ENCODE results near the gene CTR9.

Gene CTR9

DNA sequence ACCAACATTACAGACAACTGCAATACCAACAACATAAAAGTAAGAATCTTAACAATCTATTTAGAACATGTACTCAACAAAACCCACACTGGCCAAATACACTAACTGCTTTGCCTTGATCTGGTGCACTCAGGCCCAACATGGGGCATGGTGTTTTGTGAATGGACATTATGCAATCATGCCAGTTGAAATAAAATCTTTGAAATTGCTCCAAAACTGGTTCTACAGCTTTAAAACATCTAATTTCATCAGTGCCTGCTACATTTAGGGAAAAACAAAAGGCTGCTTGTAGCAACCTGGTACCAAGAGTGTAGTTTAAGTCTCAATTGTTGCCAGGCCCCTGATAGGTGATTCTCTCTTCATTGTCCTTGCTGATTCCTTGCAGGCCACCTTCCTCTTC, 3.3 kb upstream of the CTR9 start:
- H3K4me1 ChIP-seq: 0 out of 2 replicates have a peak, but pooled peaks cover 3% of the 10 kb centered on the region
- no peaks in the 10 kb centered on the region for H3K36me3 ChIP-seq
- TF ChIP-seq, protein P1, sequence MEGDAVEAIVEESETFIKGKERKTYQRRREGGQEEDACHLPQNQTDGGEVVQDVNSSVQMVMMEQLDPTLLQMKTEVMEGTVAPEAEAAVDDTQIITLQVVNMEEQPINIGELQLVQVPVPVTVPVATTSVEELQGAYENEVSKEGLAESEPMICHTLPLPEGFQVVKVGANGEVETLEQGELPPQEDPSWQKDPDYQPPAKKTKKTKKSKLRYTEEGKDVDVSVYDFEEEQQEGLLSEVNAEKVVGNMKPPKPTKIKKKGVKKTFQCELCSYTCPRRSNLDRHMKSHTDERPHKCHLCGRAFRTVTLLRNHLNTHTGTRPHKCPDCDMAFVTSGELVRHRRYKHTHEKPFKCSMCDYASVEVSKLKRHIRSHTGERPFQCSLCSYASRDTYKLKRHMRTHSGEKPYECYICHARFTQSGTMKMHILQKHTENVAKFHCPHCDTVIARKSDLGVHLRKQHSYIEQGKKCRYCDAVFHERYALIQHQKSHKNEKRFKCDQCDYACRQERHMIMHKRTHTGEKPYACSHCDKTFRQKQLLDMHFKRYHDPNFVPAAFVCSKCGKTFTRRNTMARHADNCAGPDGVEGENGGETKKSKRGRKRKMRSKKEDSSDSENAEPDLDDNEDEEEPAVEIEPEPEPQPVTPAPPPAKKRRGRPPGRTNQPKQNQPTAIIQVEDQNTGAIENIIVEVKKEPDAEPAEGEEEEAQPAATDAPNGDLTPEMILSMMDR (IDR thresholded peaks at IDR 0.05; ENCODE audit: low read depth, low read length): no peak
- H3K27me3 ChIP-seq: no peaks in the 10 kb centered on the region
- no peak overlapping the region for H3K4me3 ChIP-seq (ENCODE audit: low read depth, low read length)
- no peaks in the 10 kb centered on the region for H3K9me3 ChIP-seq
- DNase-seq: no peak

DNA sequence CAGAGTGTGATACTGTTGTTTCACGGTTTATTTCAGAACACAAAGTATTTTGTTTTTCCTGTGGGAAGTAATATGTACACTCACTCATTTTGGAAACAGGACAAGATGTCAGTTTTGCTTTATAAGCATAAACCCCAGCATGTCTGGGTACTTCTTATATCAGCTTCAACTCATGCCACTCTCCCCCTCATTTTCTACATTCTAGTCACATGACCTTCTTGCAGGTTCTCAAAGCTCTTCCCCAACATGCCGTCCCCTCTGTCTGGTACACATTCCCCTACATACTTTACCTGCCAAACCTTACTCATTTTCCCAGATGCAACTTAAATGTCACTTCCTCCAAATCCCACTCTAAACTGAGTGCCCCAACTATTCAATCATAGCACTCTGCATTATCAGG, 1.6 kb upstream of the CTR9 start:
- no peaks in the 10 kb centered on the region for H3K4me1 ChIP-seq
- H3K36me3 ChIP-seq: no peaks in the 10 kb centered on the region
- H3K9me3 ChIP-seq: no peaks in the 10 kb centered on the region
- TF ChIP-seq, protein P1 (IDR thresholded peaks at IDR 0.05; ENCODE audit: low read depth, low read length): no peak
- DNase-seq: no peak
- no peak overlapping the region for H3K4me3 ChIP-seq (ENCODE audit: low read depth, low read length)
- no peaks in the 10 kb centered on the region for H3K27me3 ChIP-seq

DNA sequence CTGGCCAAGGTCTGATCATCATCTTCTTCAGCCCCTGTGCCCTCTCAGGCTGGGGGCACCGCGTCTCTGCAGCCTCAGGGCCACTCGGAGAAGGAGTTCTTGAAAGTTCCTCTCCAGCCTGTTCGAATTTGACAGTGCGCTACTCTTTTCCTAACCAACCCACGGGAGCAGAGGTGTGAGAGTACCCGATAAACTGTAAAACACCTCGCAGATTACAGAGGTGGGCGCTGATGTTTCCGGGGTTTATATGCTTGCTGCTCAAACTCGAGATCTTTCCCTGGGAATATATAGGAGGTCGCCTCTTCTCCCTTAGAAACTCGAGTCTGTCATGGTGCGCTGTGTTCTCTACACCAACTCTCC, 515 bp downstream of the CTR9 start:
- no peak for DNase-seq
- Histone ChIP-seq H3K27me3 (no peaks in the 10 kb centered on the region), H3K4me3 (ENCODE audit: low read depth, low read length) (peak overlapping the region; percentile 94), H3K36me3 (peaks cover 3% of the 10 kb centered on the region; the same call in 1 of the 2 replicates), H3K9me3 (no peaks in the 10 kb centered on the region), H3K4me1 (no peaks in the 10 kb centered on the region)
- TF ChIP-seq, protein P1 (IDR thresholded peaks at IDR 0.05; ENCODE audit: low read depth, low read length): no peak

DNA sequence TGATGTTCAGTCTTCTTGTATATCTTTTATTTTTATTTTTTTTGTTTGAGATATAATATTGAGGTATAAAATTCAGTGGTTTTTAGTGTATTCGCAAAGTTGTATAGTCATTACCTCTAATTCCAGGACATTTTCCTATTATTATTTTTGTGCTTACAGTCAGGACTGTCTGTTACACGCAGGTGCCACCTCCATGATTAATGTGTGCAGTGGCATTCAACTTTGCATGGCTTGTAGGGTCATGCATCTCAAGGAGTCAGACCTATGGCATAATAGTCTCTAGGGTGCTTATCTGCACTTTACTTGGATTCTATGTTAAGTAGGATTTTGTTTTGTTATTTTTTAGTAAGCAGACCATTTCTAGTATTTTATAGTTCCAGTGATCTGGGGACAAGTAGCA, 1.0 kb downstream of the CTR9 start:
- Histone ChIP-seq H3K4me1 (no peaks in the 10 kb centered on the region), H3K36me3 (peaks cover 3% of the 10 kb centered on the region; the same call in 1 of the 2 replicates), H3K9me3 (no peaks in the 10 kb centered on the region), H3K27me3 (no peaks in the 10 kb centered on the region), H3K4me3 (ENCODE audit: low read depth, low read length) (peak overlapping the region; percentile 94)
- no peak for DNase-seq
- TF ChIP-seq, protein P1 (IDR thresholded peaks at IDR 0.05; ENCODE audit: low read depth, low read length): no peak

DNA sequence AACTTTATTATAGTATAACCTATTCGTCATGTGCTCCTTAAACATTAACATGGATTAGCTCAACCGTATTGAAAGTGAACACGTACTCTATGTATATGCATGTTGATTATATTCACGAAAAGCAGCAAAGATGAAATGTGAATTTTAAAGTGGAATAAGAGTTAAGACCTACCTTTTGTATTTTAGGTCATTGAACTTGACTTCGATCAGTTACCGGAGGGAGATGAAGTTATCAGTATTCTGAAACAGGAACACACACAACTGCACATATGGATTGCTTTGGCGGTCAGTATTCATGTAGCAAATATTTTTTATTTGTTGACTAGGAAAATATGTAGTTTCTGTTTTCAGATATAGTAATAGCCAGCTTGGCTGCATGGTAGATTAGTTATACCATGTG, 1.4 kb downstream of the CTR9 start:
- Histone ChIP-seq H3K4me1 (no peaks in the 10 kb centered on the region), H3K27me3 (no peaks in the 10 kb centered on the region), H3K9me3 (no peaks in the 10 kb centered on the region), H3K4me3 (ENCODE audit: low read depth, low read length) (peak overlapping the region; percentile 94), H3K36me3 (peaks cover 3% of the 10 kb centered on the region; the same call in 1 of the 2 replicates)
- no peak for DNase-seq
- TF ChIP-seq, protein P1 (IDR thresholded peaks at IDR 0.05; ENCODE audit: low read depth, low read length): no peak

DNA sequence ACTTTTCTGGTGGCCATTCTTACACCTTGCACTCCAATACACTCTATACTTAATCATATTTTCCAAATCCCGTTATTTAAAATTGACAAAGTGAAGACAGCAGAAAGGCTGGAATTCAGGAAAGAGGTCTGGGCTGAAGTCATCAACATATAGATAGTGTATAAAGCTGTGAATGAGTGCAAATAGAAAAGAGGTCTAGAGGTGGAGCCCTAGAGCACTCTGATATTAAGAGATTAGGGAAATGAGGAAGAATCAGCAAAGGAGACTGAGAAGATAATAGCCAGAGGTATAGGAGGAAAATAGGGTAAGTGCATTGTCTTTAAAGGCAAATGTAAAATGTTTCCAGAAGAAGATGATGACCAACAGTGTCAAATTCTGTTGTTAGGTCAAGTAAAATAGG, 7.9 kb downstream of the CTR9 start:
- H3K36me3 ChIP-seq: peaks cover 7% of the 10 kb centered on the region
- TF ChIP-seq, protein P1 (IDR thresholded peaks at IDR 0.05; ENCODE audit: low read depth, low read length): peak; percentile 39
- no peak for DNase-seq
- H3K27me3 ChIP-seq: no peaks in the 10 kb centered on the region
- H3K4me1 ChIP-seq: no peaks in the 10 kb centered on the region
- no peak overlapping the region for H3K4me3 ChIP-seq (ENCODE audit: low read depth, low read length)
- H3K9me3 ChIP-seq: no peaks in the 10 kb centered on the region

All from BE2C (cell line).